ENCODE measurements around the gene ATP8B4. TPM values are rescaled to one million over a fixed set of nuclear protein-coding genes. Genes with fewer than 3 reads are reported as not detected.

Gene ATP8B4
- polyA plus RNA-seq, 1 of the 3 experiments (the other 2 are of a cell fraction) = 0.03 TPM

DNA sequence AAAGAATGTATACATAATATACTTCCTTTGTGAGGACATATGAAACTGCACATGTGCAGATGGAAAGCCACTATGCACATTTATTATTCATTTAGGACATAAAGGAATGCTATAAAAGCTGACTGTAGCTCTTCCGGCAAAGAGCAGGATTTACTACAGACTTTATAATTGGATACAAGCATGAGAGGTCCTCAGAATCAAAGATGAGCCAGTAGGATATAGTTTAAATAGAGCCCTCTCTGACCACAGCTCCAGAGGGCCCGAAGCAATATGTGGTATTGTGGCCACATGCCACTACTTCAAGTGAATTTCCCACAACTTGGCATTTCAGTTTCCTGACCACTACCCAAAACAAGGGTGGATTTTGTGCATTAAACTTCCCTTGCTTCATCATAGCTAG, 140.9 kb downstream of the ATP8B4 start:
- WGBS (ENCODE audit: low lambda C conversion rate) = 31% methylated on average over 2 of the region's 2 CpGs
- Histone ChIP-seq H2AFZ (ENCODE audit: low read depth) (no peak overlapping the region), H3K4me2 (no peak overlapping the region), H3K27me3 (ENCODE audit: insufficient read depth) (no peaks in the 10 kb centered on the region), H3K9me3 (no peaks in the 10 kb centered on the region), H3K79me2 (ENCODE audit: insufficient read depth) (no peaks in the 10 kb centered on the region), H3K36me3 (replicated peaks in 1 of 2; ENCODE audit: control insufficient read depth in 1 of 2, insufficient read depth in 2 of 2, low read length in 1 of 2) (no peaks in the 10 kb centered on the region), H3K9me2 (no peaks in the 10 kb centered on the region), H3K9ac (no peak overlapping the region), H3F3A (replicated peaks; ENCODE audit: insufficient read depth) (no peaks in the 10 kb centered on the region), H3K4me3 (ENCODE audit: low read depth in 2 of 2, low read length in 1 of 2) (no peak overlapping the region), H4K20me1 (ENCODE audit: insufficient read depth) (no peaks in the 10 kb centered on the region), H3K27ac (ENCODE audit: low read depth in 2 of 2, low read length in 1 of 2) (no peak overlapping the region), H3K4me1 (ENCODE audit: control insufficient read depth in 1 of 2, insufficient read depth in 2 of 2, low read depth in 1 of 2, low read length in 1 of 2) (no peaks in the 10 kb centered on the region)
- ChIA-PET POLR2A (no interaction called here), CTCF (interaction anchor here (1.2 to 2.0 kb wide), 2 partner anchors 10 to 25 kb away, joined by 3 to 6 read pairs; no protein-coding TSS in a partner anchor)
- TF ChIP-seq TCF12 (IDR thresholded peaks at IDR 0.05) (no peak), GABPA (IDR thresholded peaks at IDR 0.05; ENCODE audit: low read depth) (no peak)
- no peak for DNase-seq

DNA sequence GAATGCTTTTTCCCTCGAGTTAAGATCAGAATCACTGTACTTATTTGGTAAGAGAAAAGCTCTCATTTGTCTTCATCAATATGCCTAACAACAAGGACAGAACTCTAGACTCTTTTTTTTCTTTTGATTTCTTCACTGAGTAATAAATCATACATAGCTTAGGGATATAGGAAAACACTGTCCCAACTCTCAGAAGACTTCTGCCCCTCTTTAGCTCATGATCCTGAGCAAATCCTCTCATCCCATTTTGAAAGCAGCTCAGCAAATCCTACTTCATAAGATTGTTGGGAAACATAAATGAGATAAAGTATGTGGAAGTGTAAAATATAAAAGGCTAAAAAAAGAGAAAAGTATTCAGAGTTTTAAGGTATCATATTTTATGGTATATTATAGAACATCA, 141.7 kb downstream of the ATP8B4 start:
- Histone ChIP-seq H3K27me3 (ENCODE audit: insufficient read depth) (no peaks in the 10 kb centered on the region), H3K9ac (no peak overlapping the region), H3K4me2 (no peak overlapping the region), H3K4me1 (ENCODE audit: control insufficient read depth in 1 of 2, insufficient read depth in 2 of 2, low read depth in 1 of 2, low read length in 1 of 2) (no peaks in the 10 kb centered on the region), H3K36me3 (replicated peaks in 1 of 2; ENCODE audit: control insufficient read depth in 1 of 2, insufficient read depth in 2 of 2, low read length in 1 of 2) (no peaks in the 10 kb centered on the region), H3K9me3 (no peaks in the 10 kb centered on the region), H3K79me2 (ENCODE audit: insufficient read depth) (no peaks in the 10 kb centered on the region), H2AFZ (ENCODE audit: low read depth) (no peak overlapping the region), H3K4me3 (ENCODE audit: low read depth in 2 of 2, low read length in 1 of 2) (no peak overlapping the region), H4K20me1 (ENCODE audit: insufficient read depth) (no peaks in the 10 kb centered on the region), H3K9me2 (no peaks in the 10 kb centered on the region), H3F3A (replicated peaks; ENCODE audit: insufficient read depth) (no peaks in the 10 kb centered on the region), H3K27ac (ENCODE audit: low read depth in 2 of 2, low read length in 1 of 2) (no peak overlapping the region)
- WGBS (ENCODE audit: low lambda C conversion rate) = 0% methylated on average over 1 of the region's 1 CpG
- CTCF ChIA-PET = interaction anchor here (1.2 to 2.0 kb wide), 2 partner anchors 11 to 26 kb away, joined by 3 to 6 read pairs; no protein-coding TSS in a partner anchor
- no peak for TF ChIP-seq SIN3A (IDR thresholded peaks at IDR 0.05; ENCODE audit: borderline replicate concordance, low read depth, low read length)
- TF ChIP-seq EP300 (IDR thresholded peaks at IDR 0.05; ENCODE audit: borderline replicate concordance in 1 of 2, low read depth in 1 of 2, low read length in 1 of 2) = no peak
- TF ChIP-seq, protein P1, sequence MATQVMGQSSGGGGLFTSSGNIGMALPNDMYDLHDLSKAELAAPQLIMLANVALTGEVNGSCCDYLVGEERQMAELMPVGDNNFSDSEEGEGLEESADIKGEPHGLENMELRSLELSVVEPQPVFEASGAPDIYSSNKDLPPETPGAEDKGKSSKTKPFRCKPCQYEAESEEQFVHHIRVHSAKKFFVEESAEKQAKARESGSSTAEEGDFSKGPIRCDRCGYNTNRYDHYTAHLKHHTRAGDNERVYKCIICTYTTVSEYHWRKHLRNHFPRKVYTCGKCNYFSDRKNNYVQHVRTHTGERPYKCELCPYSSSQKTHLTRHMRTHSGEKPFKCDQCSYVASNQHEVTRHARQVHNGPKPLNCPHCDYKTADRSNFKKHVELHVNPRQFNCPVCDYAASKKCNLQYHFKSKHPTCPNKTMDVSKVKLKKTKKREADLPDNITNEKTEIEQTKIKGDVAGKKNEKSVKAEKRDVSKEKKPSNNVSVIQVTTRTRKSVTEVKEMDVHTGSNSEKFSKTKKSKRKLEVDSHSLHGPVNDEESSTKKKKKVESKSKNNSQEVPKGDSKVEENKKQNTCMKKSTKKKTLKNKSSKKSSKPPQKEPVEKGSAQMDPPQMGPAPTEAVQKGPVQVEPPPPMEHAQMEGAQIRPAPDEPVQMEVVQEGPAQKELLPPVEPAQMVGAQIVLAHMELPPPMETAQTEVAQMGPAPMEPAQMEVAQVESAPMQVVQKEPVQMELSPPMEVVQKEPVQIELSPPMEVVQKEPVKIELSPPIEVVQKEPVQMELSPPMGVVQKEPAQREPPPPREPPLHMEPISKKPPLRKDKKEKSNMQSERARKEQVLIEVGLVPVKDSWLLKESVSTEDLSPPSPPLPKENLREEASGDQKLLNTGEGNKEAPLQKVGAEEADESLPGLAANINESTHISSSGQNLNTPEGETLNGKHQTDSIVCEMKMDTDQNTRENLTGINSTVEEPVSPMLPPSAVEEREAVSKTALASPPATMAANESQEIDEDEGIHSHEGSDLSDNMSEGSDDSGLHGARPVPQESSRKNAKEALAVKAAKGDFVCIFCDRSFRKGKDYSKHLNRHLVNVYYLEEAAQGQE (IDR thresholded peaks at IDR 0.05; ENCODE audit: low read depth, low read length) = no peak
- no peak for TF ChIP-seq YY1 (IDR thresholded peaks at IDR 0.05; ENCODE audit: low read depth)
- no peak for TF ChIP-seq TCF12 (IDR thresholded peaks at IDR 0.05)
- TF ChIP-seq RAD21 (IDR thresholded peaks at IDR 0.05; ENCODE audit: low read length) = no peak
- TF ChIP-seq POLR2AphosphoS5 (IDR thresholded peaks at IDR 0.05; ENCODE audit: low read depth, low read length) = no peak
- TF ChIP-seq RXRA (IDR thresholded peaks at IDR 0.05; ENCODE audit: borderline replicate concordance, low read depth) = no peak
- no peak for TF ChIP-seq FOXJ3 (CRISPR knock-in tag; IDR thresholded peaks at IDR 0.05)
- TF ChIP-seq ELF1 (IDR thresholded peaks at IDR 0.05) = no peak
- TF ChIP-seq GABPA (IDR thresholded peaks at IDR 0.05; ENCODE audit: low read depth) = no peak
- TF ChIP-seq GATA2 (CRISPR knock-in tag; IDR thresholded peaks at IDR 0.05) = no peak
- TF ChIP-seq, protein P2, sequence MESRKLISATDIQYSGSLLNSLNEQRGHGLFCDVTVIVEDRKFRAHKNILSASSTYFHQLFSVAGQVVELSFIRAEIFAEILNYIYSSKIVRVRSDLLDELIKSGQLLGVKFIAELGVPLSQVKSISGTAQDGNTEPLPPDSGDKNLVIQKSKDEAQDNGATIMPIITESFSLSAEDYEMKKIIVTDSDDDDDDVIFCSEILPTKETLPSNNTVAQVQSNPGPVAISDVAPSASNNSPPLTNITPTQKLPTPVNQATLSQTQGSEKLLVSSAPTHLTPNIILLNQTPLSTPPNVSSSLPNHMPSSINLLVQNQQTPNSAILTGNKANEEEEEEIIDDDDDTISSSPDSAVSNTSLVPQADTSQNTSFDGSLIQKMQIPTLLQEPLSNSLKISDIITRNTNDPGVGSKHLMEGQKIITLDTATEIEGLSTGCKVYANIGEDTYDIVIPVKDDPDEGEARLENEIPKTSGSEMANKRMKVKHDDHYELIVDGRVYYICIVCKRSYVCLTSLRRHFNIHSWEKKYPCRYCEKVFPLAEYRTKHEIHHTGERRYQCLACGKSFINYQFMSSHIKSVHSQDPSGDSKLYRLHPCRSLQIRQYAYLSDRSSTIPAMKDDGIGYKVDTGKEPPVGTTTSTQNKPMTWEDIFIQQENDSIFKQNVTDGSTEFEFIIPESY (IDR thresholded peaks at IDR 0.05; ENCODE audit: borderline replicate concordance, low read depth) = no peak
- TF ChIP-seq, protein P3, sequence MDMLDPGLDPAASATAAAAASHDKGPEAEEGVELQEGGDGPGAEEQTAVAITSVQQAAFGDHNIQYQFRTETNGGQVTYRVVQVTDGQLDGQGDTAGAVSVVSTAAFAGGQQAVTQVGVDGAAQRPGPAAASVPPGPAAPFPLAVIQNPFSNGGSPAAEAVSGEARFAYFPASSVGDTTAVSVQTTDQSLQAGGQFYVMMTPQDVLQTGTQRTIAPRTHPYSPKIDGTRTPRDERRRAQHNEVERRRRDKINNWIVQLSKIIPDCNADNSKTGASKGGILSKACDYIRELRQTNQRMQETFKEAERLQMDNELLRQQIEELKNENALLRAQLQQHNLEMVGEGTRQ (IDR thresholded peaks at IDR 0.05; ENCODE audit: borderline replicate concordance, low read depth, low read length) = no peak
- no peak for TF ChIP-seq NRF1 (IDR thresholded peaks at IDR 0.05; ENCODE audit: low read depth, low read length)
- TF ChIP-seq EZH2phosphoT487 (IDR thresholded peaks at IDR 0.05; ENCODE audit: borderline replicate concordance, low read depth) = no peak
- no peak for TF ChIP-seq SMC3 (IDR thresholded peaks at IDR 0.05; ENCODE audit: low read depth, low read length)
- TF ChIP-seq NFIC (IDR thresholded peaks at IDR 0.05; ENCODE audit: borderline replicate concordance) = no peak
- TF ChIP-seq CHD2 (IDR thresholded peaks at IDR 0.05; ENCODE audit: low read length, partially characterized antibody) = no peak
- POLR2A ChIA-PET = no interaction called here
- no peak for DNase-seq

Measured in SK-N-SH (cell line).